ENCODE data around the gene RB1.
"Not testable (repeated sequence)": the region's sequence is repeated elsewhere in the genome, so short reads cannot be mapped to it uniquely, and the experiment has no call there.

The RB1 gene

DNA sequence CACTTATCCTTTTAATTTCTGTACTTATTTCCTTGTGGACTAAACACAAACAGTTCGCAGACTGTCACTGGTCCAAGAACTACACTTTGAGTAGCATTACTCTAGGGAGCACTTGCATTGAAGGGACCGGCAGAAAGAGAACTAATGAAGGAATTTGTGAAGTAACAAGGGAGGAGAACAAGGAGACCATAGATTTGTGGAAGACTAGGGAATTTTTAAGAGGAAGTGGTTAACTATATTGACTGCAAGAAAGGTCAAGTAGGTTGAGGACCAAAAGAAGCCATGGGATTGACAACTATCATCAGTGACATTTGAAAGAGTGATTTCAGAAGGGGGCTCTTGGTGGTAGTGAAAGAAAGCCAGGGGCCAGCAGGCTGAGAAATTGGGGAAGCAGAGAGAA lies 4.0 kb upstream of the RB1 start:
- no peak for DNase-seq

DNA sequence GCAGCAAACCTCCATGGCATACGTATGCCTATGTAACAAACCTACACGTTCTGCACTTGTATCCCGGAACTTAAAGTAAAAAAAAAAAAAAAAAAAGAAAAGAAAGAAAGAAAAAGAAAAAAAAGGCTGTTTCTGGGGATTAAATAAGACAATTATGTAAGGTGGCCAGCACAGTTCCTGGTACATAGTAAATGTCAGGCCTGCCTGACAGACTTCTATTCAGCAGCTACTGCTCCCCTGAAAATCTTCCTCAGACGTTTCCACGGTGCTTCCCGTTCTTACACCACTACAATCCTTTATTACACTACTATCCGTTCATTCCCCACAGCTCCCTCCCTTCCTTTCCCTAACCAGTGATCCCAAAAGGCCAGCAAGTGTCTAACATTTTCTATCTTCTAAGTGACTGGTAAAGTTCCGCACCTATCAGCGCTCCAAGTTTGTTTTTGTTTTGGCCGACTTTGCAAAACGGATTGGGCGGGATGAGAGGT lies 636 bp upstream of the RB1 start:
- no peak for DNase-seq

DNA sequence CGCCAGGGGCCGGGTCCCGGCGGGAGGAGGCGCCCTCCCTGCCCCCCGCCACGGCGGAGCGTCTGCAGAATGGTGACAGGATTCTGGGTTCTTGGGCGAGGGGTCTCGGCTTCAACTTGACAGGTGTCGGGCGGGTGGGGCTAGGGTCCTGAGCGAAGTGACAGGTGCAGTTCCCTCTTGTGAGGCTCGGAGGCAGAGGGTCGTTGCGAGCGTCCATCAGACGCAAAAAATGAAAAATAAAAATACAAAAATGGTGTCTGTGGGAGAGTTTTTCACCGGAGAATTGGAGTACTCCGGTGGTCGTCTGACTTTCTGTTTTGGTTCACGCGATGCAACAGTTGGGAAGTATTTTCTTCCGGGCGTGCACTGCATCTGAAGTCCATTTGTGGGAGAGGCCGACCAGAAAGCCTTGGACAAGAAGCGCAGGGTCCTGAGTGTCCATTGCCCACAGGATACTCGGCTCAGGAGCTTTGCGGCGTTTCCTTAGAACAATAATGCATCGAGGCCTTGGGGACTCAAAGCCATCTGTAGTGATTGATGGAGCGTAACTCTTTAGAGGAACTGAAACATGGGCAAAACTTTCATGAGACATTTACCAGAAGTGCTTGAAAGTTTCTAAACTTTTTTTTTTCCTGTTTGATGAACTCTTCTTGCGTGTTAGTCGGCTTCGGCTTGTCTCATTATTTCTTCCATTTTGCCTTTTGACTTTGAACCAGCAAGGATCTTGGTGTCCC lies 759 bp downstream of the RB1 start:
- no peak for DNase-seq

DNA sequence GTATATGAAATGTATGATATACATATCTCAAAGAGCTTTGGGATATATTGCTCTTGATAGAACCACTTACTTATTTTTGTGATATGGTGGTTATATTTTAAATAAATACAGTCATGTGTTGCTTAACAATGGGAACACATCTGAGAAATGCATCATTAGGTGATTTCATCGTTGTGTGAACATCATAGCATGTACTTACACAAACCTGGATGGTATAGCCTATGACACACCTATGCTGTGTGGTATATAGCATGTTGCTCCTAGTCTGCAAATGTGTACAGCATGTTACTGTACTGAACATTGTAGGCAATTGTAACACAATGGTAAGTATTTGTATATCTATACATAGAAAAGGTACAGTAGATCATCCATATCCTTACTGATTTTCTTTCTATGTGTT lies 7.7 kb downstream of the RB1 start:
- DNase-seq, result no peak

DNA sequence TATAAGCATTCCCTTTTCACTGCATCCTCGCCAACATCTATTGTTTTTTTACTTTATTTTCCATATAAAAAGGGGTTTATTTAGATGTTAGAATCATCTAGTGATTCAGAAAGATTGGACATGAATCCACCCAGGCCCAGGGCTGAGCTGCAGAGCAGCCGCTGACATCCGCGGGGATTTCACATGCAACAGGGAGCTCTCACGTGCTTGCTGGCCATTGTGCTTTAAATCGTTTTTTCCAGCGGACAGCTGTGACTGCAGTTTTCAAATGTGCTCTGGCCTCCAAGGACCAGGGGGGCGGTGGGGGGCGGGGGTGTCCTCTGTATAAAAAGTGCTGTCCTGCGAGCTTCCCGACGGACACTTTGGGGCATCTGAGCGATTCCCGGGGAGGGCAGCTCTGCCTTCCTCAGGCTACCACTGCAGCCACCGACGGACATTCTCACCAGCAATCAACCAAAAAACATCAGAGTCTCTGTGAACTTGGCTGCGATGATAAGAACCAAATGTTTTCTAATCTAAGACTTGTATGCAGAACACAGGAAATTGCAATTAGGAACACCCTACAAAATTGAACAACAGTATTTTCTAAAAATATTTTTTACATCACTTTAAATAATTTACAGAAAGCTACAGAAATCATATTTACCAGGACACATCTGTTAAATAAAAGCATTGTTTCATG lies 12.6 kb downstream of the RB1 start:
- DNase-seq, result no peak

DNA sequence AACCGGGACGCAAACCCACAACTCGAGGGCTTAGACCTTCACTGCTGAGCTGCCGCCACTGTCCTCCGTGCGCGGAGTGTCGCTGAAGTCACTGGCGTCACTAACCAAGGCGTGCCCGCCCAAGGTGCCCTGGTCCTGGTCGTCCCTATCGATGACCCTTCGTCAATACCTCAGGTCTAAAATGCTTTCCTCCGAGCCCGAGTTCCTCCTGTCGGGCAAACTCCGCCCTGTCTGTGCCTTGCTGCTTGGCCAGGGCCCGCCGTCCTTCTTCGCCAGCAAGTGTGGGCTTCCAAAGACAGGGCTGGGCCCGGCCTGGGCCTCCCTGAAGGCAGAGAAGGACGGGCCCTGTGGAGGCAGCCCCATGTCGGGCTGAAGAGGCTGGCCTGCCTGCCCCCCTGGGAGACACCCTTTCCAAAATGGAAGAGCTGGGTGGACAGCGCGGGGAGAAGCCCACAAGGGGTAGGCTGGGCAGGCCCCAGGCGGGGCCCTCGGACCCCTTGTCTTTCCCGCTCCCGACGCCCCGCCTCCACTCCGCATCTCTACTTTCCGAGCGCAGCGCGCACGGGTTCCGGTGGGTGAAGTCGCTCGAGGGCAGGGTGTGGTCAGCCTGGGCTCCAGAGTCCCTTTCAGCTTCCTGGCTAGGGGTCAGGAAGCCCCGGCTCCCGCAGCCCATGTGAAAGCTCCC lies 13.4 kb downstream of the RB1 start:
- DNase-seq, result no peak

DNA sequence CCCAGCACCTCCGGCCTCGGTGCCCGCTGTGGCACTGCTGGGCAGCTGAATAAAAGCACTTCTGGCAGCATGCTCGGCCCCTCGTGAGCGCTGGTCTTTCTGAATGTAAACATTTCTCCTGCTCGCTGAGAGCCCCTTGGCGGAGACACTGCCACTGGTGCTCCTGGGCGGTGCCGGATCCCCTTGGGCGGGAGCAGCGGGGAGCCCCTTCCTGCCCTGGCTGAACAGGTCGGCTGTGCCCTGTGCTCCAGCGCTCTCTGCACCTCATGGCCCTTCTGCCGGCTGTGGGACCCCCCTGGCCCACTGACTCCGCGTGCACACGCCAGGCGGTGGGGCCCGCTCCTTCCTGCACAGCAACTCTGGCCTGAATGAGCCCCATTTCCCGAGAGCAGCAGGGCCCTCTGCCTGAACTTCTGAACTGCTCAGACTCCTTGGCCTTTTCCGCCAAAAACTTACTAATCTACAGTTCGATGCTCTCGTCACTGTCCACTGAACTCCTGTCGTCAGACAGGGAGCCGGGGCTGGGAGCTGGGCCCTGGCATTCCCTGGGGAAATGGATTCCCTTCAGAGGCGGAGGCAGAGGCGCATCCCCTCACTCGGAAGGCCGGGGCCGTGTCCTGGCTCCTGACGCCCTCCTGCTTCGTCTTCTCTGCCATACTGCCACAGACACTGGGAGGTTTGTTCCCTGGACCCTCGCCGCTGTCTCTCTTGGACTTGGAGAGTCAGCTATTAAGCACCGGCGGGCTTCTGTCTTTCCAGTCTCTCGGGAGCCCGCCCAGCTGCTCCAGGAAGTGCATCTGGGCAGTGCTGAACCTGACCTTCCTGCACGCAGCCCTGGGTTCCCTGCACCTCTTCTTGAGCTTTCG lies 14.2 kb downstream of the RB1 start:
- no peak for DNase-seq

DNA sequence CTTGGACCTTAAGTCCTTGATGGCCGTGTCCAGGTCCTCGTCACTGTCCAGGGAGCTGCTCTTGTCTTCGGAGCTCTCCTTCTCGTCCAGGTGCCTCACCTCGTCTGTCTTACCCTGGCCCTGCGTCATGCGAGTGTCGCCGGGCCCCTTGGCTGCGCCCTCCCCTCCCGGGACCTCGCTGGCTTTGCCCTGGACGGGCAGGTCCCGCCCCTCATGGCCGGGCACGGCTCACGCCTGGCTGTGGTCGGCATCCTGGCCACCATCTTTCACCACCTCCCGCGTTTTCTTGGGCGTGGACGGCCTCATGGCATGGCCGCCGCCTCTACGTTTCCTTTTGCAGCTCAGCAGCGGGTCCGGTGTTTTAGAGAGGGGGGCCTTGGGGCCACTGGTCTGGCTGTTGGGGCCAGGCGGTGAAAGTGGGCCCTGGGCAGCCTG lies 14.8 kb downstream of the RB1 start:
- no peak for DNase-seq

DNA sequence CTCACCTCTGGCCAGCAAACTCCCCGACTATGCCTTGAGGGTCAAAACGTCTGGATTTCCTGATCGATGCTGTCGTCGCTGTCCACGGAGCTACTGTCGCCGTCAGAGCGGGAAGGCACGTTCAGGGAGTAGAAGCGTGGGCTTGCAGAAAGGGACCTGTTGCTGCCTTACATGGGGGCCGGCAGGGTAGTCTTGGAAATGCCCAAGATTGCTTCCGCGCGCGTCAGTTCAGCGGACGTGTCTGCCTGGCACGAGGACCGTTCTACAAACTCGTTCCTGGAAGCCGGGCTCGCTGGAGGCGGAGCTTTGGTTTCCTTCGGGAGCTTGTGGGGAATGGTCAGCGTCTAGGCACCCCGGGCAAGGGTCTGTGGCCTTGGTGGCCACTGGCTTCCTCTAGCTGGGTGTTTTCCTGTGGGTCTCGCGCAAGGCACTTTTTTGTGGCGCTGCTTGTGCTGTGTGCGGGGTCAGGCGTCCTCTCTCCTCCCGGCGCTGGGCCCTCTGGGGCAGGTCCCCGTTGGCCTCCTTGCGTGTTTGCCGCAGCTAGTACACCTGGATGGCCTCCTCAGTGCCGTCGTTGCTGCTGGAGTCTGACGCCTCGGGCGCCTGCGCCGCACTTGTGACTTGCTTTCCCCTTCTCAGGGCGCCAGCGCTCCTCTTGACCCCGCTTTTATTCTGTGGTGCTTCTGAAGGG lies 15.4 kb downstream of the RB1 start:
- no peak for DNase-seq

DNA sequence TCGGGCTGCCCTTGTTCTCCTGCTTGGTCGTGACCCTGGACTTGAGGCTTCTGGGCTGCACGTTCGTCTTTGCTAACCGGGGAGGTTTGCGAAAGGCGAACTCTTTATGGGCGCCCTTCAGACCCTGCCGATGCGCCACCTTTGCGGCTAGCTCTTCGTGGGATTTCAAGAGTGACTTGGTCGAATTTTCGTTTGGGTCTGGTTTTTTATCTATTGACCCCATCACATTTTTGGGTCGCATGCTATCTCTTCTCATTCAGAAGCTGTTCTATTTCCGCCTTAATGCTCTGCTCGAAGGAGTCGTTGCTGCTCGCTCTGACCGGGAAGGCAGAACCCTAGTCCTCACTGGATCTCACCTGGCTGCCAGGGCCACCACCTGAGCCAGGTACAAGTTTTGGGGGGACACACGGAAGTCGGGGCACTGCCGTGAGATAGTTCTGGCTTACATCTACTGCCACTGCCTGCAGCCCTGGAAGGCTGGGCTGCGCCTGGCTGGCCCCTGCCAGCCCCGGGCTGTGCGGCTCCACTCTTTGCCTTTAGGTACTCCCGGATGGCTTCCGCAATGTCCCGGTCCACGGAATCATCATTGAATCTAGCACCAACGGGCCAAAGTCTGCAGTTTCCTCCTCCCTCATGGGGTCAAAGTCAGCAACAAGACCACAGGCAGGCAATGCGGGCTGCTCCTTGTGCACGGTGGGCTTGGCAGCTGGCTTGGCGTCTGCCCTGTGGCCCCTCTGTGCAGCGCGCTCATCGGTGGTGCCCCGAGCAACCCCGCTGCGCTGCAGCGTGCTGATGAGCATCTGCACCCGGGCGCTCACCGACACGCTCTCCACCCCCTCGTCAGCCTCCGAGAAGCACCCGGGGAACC lies 16.2 kb downstream of the RB1 start:
- no peak for DNase-seq

DNA sequence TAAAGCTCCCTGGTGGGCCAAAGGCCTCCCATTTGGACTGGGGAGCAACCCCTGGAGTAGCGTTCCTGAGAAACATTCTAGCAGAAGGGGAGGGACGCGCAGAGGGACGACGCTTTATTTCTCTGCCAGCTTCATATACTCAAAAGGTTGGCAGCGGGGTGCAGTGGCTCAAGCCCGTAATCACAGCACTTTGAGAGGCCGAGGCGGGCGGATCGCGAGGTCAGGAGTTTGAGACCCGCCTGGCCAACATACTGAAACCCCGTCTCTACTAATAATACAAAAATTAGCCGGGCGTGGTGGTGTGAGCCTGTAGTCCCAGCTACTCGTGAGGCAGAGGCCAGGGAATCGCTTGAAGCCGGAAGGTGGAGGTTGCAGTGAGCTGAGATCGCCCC lies 16.8 kb downstream of the RB1 start:
- no peak for DNase-seq

DNA sequence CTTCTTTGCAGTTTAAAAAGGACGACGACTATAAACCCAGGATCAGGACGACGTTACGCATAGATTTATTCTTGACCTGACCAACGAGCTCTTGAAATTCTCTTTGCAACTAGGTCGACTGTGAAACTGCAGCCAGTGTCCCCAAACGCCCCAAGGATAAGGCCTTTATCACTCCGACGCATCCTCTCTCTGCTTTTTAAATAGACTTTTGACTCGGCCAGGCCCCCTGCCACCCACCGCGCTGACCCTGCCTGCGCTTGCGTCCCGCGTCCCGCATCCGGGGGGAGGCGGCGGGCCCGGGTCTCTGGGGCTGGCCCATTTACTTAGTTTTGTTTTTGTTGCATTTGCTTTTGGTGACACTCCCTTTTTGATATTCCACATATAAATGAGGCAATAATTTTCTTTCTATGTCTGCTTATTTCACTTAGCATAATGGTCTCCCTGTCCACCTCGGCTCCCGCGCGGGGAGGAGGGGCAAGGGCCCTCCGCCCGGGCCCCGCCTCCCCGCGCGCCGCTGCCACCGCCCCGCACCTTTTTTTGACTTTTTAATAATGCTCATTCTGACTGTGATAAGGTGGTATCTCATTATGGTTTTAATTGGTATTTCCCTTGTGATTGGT lies 17.4 kb downstream of the RB1 start:
- DNase-seq, result no peak

DNA sequence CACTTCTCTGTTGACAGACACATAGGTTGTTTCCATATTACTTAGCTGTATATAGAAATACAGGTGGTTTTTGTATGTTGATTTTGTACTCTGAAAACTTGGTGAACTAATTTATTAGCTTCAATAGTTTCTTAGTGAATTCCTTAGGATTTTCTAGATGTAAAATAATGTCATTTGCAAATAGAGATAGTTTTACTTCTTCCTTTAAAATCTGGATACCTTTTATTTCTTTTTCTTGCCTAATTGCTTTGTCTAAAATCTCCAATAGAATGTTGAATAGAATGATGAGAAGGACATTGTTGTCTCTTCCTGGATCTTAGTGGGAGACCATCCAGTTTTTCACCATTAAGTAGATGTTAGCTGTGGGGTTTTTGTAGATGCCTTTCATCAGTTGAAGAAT lies 18.7 kb downstream of the RB1 start:
- no peak for DNase-seq

DNA sequence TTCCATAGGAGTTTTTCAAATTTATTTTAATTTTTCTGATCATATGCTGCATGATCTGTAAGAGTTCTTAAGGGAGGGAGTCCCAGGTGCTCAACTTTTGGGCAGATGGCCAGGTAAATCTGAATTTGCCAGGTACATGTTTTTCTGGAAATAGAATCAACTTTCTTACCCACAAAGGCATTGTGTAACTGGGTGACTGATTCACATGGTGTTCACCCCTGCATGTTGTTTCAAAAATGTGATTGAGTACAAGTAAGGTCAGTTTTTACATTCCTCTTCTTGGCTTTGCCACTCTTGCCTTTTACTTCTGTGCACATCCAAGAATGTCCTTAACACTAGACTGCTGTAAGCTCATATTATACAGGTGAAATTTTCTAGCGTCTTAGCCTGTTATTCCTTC lies 30.4 kb downstream of the RB1 start:
- no peak for DNase-seq

DNA sequence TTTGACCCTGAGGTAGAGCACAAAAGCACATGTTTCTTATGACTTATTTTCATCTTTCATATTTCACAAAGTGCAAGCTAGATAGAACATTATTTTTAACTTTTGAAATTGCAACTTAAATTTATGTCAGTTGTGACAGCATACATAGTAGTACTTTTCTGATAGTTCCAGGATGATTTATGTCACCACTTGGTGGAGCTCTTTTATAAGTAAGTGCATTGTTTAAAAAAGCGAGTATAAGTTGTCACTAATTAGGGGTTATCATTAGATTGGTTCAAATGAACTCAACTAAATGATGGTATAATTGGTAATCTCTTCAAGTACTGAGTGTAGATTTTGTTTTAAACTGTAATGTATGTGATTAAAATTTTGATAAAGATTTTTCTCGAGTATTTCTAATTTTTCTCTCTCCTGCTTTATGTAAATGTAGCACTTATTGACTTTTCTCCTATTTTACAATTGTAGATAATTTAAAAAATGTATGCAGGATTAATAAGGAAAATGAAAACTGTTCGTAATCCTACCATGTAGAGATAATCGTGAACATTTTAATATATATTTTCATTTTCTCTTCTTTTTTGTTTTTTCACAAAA lies 31.1 kb downstream of the RB1 start:
- no peak for DNase-seq

DNA sequence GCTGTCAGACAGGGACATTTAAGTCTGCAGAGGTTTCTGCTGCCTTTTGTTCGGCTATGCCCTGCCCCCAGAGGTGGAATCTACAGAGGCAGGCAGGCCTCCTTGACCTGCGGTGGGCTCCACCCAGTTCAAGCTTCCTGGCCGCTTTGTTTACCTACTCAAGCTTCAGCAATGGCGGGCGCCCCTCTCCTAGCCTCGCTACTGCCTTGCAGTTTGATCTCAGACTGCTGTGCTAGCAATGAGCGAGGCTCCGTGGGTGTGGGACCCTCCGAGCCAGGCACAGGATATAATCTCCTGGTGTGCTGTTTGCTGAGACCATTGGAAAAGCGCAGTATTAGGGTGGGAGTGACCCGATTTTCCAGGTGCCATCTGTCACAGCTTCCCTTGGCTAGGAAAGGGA lies 35.6 kb downstream of the RB1 start:
- not testable (repeated sequence) for DNase-seq

DNA sequence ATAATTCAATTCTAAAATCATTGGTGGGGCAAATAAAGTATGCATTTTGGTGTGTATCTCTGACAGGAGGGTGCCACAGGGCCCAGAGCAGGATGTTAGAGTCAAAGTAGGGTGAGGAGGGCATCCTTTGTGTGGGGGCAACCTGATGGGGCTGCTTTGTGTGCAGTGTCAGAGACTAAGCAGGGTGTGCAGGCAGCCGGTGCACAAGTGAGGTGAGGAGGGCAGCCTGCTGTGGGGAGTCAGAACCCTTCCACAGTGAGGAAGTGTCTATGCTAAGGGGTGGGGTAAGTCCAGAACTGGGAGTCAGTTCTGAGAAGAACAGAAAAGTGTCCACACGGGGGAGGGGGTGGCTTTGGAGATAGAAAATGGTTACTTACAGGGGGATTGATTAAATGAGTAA lies 40.7 kb downstream of the RB1 start:
- DNase-seq, result no peak

DNA sequence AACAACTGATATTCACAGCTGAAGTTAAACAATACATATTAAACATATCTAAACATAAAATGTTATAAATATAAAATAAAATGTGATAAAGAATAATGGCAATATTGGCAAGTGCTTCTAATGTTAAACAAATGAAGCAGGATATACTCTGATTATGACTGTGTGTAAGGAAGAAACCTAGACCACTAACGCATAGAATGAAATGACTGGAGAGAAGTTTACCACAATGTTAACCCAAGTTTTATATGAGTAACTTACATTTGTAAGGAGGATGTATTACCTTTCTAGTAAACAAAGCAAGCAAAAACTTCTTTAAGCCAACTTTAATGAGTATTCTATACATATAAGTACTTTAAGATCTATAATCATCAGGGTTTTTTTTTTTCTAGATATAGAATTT lies 43.0 kb downstream of the RB1 start:
- DNase-seq, result no peak

DNA sequence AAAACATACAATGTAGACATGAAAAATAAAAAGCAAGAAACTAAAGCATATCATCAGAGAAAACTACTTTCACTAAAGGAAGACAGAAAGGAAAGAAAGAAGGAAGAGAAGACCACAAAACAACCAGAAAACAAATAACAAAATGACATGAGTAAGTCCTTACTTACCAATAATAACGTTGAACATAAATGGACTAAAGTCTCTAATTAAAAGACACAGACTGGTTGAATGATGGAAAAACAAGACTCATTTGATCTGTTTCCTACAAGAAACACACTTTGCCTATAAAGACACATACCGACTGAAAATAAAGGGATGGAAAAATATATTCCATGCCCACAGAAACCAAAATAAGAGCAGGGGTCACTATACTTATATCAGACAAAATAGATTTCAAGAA lies 46.0 kb downstream of the RB1 start:
- DNase-seq, result no peak

DNA sequence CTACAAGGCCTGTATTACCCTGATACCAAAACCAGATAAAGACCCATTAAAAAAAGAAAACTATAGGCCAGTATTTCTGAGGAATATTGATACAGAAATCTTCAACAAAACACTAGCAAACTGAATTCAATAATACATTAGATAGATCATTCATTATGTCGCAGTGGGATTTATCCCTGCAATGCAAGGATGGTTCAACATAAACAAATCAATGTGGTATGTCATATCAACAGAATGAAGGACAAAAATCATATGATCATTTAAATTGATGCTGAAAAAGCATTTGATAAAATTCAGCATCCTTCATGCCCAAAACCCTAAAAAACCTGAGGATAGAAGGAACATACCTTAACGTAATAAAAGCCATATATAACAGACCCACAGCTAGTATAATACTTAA lies 50.0 kb downstream of the RB1 start:
- no peak for DNase-seq
